AG10803 (cell line): ENCODE measurements around the gene MLYCD.

Source experiments
- DNase-seq: peaks from one replicate; pipeline ENCODE4 v3.0.0; 2010; ENCODE audit warnings: low read depth
- H3K4me3 ChIP-seq: 2 replicates; pipeline ENCODE4 v1.5.1; 2011; ENCODE audit warnings: mild to moderate bottlenecking, low read length, control low read depth
- CTCF ChIP-seq: conservative IDR thresholded peaks from 2 replicates; pipeline ENCODE4 v1.5.1; 2011; ENCODE audit warnings: mild to moderate bottlenecking, low read length, control low read depth, inconsistent platforms

Gene MLYCD

GRCh38 chr16:83856792-83857191, 42.1 kb upstream of the MLYCD start:
- no peak overlapping the region for H3K4me3 ChIP-seq
- no peak for TF ChIP-seq CTCF
- peak; percentile 8 for DNase-seq

- TF ChIP-seq CTCF = no peak
These were observed 39.6 kb upstream of the MLYCD start for GRCh38 chr16:83859265-83859664.

GRCh38 chr16:83862661-83863060, 36.3 kb upstream of the MLYCD start:
- H3K4me3 ChIP-seq = no peak overlapping the region
- TF ChIP-seq CTCF = no peak
- DNase-seq = no peak

More at GRCh38 chr16:83859265-83859664, 39.6 kb upstream of the MLYCD start:
- H3K4me3 ChIP-seq = no peak overlapping the region
- DNase-seq = no peak

GRCh38 chr16:83863682-83864081, 35.2 kb upstream of the MLYCD start:
- no peak for DNase-seq
- no peak for TF ChIP-seq CTCF
- H3K4me3 ChIP-seq = no peak overlapping the region

GRCh38 chr16:83870830-83871229, 28.1 kb upstream of the MLYCD start:
- no peak for TF ChIP-seq CTCF
- DNase-seq = no peak
- no peak overlapping the region for H3K4me3 ChIP-seq

GRCh38 chr16:83878838-83879237, 20.1 kb upstream of the MLYCD start:
- no peak overlapping the region for H3K4me3 ChIP-seq
- TF ChIP-seq CTCF = peak; percentile 73
- peak; percentile 64 for DNase-seq

GRCh38 chr16:83882163-83882885, 16.6 kb upstream of the MLYCD start:
- no peak for DNase-seq
- H3K4me3 ChIP-seq = no peak overlapping the region
- TF ChIP-seq CTCF = no peak
